Spinal cord (tissue), 10 donors: ENCODE measurements around the gene MYLK3. TPM values are rescaled to one million over a fixed set of nuclear protein-coding genes. Genes with fewer than 3 reads are reported as not detected.

Experiments used
- DNase-seq, 6 donors: peaks; one replicate each; pipeline versions ENCODE4 v3.0.0 to v3.0.0-alpha.2; 2013 to 2015; ENCODE audit warnings: low spot score in 6 of 6, low read depth in 4 of 6
- H3K27ac ChIP-seq: one replicate; pipeline ENCODE4 v1.5.1; 2013; ENCODE audit warnings: low read depth, low read length, control low read depth
- H3K27me3 ChIP-seq: one replicate; pipeline ENCODE4 v1.6.1; 2013; ENCODE audit warnings: low read length; ENCODE audit not compliant: control insufficient read depth, insufficient read depth
- H3K36me3 ChIP-seq: one replicate; pipeline ENCODE4 v1.6.1; 2013; ENCODE audit warnings: low read length; ENCODE audit not compliant: control insufficient read depth, insufficient read depth
- H3K4me1 ChIP-seq: one replicate; pipeline ENCODE4 v1.6.1; 2013; ENCODE audit warnings: low read length; ENCODE audit not compliant: control insufficient read depth, insufficient read depth
- H3K4me3 ChIP-seq: one replicate; pipeline ENCODE4 v1.5.1; 2013; ENCODE audit warnings: low read depth, low read length, control low read depth
- H3K9me3 ChIP-seq: one replicate; pipeline ENCODE4 v1.6.1; 2013; ENCODE audit warnings: low read length; ENCODE audit not compliant: control insufficient read depth, insufficient read depth
- WGBS: methylation state at CpG from one replicate; pipeline ENCODE4 v1.1.5; 2013; ENCODE audit warnings: missing lambda C conversion rate; ENCODE audit not compliant: insufficient coverage; 5-methylcytosine and 5-hydroxymethylcytosine counted together
- long read RNA-seq, 4 donors: transcript quantifications; one replicate each; lab custom pipeline, GENCODE V29; 2026
- polyA plus RNA-seq, 2 donors: library from polyadenylated mRNA; unstranded; fragments of 120-200 nt; gene quantifications; one replicate each; pipeline ENCODE4 v1.2.1, GENCODE V29; 2013; ENCODE audit not compliant: insufficient read length in 2 of 2
- total RNA-seq, 2 donors: library from RNA; depleted of rRNA in 1 of 2; stranded (reverse); fragments of 120-200 nt in 1 of 2; fragments of >200 nt in 1 of 2; gene quantifications; one replicate each; pipeline versions ENCODE4 v1.2.3 to v1.2.4, GENCODE V29; 2013 to 2014
- donor health status: healthy.

MYLK3 gene
- total RNA-seq (1 to 10 TPM; 4.0 to 6.3 TPM), polyA plus RNA-seq (1 to 10 TPM; 6.8 to 7.3 TPM)
- long read RNA-seq, donor 1, result 0 reads
- long read RNA-seq, donor 2, result 0 reads
- long read RNA-seq, donor 3, result 0 reads
- long read RNA-seq, donor 4, result 0 reads

GRCh38 chr16:46747777-46748651, at the start of gene MYLK3:
MYLK3 (minus strand) TSS chr16:46748344; CDS start chr16:46748193, 151 bp downstream.
- peaks cover 3% of the 10 kb centered on the region for H3K36me3 ChIP-seq
- no peaks in the 10 kb centered on the region for H3K27me3 ChIP-seq
- peaks cover 16% of the 10 kb centered on the region for H3K4me1 ChIP-seq
- WGBS, result 84% methylated on average over 25 of the region's 25 CpGs
- H3K4me3 ChIP-seq, result no peak within 1 kb of the TSS
- no peak within 1 kb of the TSS for H3K27ac ChIP-seq
- no peaks in the 10 kb centered on the region for H3K9me3 ChIP-seq
- no peak for DNase-seq

GRCh38 chr16:46797501-46797900, 49.4 kb upstream of the MYLK3 start:
- H3K4me3 ChIP-seq, result no peak overlapping the region
- no peaks in the 10 kb centered on the region for H3K27me3 ChIP-seq
- no peak for DNase-seq
- no peaks in the 10 kb centered on the region for H3K4me1 ChIP-seq
- no peak overlapping the region for H3K27ac ChIP-seq
- H3K9me3 ChIP-seq, result peaks cover 5% of the 10 kb centered on the region
- no peaks in the 10 kb centered on the region for H3K36me3 ChIP-seq
- no CpG with 5 or more reads among the region's 4 CpGs for WGBS

GRCh38 chr16:46796764-46797269, 48.7 kb upstream of the MYLK3 start:
- Histone ChIP-seq H3K27ac (no peak overlapping the region), H3K4me3 (no peak overlapping the region), H3K27me3 (no peaks in the 10 kb centered on the region), H3K36me3 (no peaks in the 10 kb centered on the region), H3K4me1 (no peaks in the 10 kb centered on the region), H3K9me3 (peaks cover 5% of the 10 kb centered on the region)
- no peak for DNase-seq
- WGBS, result no CpG with 5 or more reads among the region's 1 CpG

- DNase-seq, result no peak
- no peaks in the 10 kb centered on the region for H3K36me3 ChIP-seq
- no CpG with 5 or more reads among the region's 1 CpG for WGBS
Observed at GRCh38 chr16:46793841-46794240, 45.7 kb upstream of the MYLK3 start.

GRCh38 chr16:46790599-46791270, 42.6 kb upstream of the MYLK3 start:
- no peak overlapping the region for H3K27ac ChIP-seq
- H3K27me3 ChIP-seq, result no peaks in the 10 kb centered on the region
- peak overlapping the region; percentile 40 for H3K4me3 ChIP-seq
- H3K36me3 ChIP-seq, result no peaks in the 10 kb centered on the region
- peaks cover 4% of the 10 kb centered on the region for H3K4me1 ChIP-seq
- peaks cover 5% of the 10 kb centered on the region for H3K9me3 ChIP-seq
- no peak for DNase-seq
- 78% methylated on average over 5 of the region's 8 CpGs for WGBS

More at GRCh38 chr16:46793841-46794240, 45.7 kb upstream of the MYLK3 start:
- Histone ChIP-seq H3K27me3 (no peaks in the 10 kb centered on the region), H3K4me3 (no peak overlapping the region), H3K27ac (no peak overlapping the region), H3K9me3 (peaks cover 5% of the 10 kb centered on the region), H3K4me1 (peaks cover 4% of the 10 kb centered on the region)

- H3K36me3 ChIP-seq, result no peaks in the 10 kb centered on the region
- 4% methylated on average over 35 of the region's 43 CpGs for WGBS
- no peaks in the 10 kb centered on the region for H3K27me3 ChIP-seq
- DNase-seq, result peak in 5 of 6 donors; percentile 20 to 83 (median 52)
- peaks cover 5% of the 10 kb centered on the region for H3K9me3 ChIP-seq
- no peak overlapping the region for H3K27ac ChIP-seq
- H3K4me3 ChIP-seq, result peak overlapping the region; percentile 40
- H3K4me1 ChIP-seq, result peaks cover 4% of the 10 kb centered on the region
Observed at GRCh38 chr16:46789499-46790414, 41.6 kb upstream of the MYLK3 start.

- no peak overlapping the region for H3K4me3 ChIP-seq
- H3K36me3 ChIP-seq, result no peaks in the 10 kb centered on the region
- H3K4me1 ChIP-seq, result peaks cover 4% of the 10 kb centered on the region
- H3K27me3 ChIP-seq, result no peaks in the 10 kb centered on the region
- no CpG with 5 or more reads among the region's 3 CpGs for WGBS
- DNase-seq, result no peak
- H3K27ac ChIP-seq, result no peak overlapping the region
- H3K9me3 ChIP-seq, result peaks cover 4% of the 10 kb centered on the region
Observed at GRCh38 chr16:46788891-46789474, 40.8 kb upstream of the MYLK3 start.

GRCh38 chr16:46787909-46788308, 39.8 kb upstream of the MYLK3 start:
- DNase-seq, result no peak

More at GRCh38 chr16:46787909-46788308, 39.8 kb upstream of the MYLK3 start:
- no CpG with 5 or more reads among the region's 1 CpG for WGBS
- H3K36me3 ChIP-seq, result no peaks in the 10 kb centered on the region
- H3K9me3 ChIP-seq, result no peaks in the 10 kb centered on the region
- no peaks in the 10 kb centered on the region for H3K27me3 ChIP-seq
- no peak overlapping the region for H3K4me3 ChIP-seq
- peaks cover 4% of the 10 kb centered on the region for H3K4me1 ChIP-seq
- H3K27ac ChIP-seq, result no peak overlapping the region
